Loucy (cell line): Measurements from ENCODE around the gene ZNF93.

Experiments
- EZH2phosphoT487 ChIP-seq: fragments of 200-600 bp; IDR thresholded peaks from 2 replicates; pipeline ENCODE4 v1.6.1; 2018; ENCODE audit warnings: antibody characterized with exemption, mild to moderate bottlenecking, moderate library complexity, borderline replicate concordance
- TF ChIP-seq, protein P1 (sequence below): fragments of 200-600 bp; sonication (generic); conservative IDR thresholded peaks from 2 replicates; pipeline ENCODE4 v1.5.1; 2014; ENCODE audit warnings: mild to moderate bottlenecking, antibody characterized with exemption, low read length

DNA sequence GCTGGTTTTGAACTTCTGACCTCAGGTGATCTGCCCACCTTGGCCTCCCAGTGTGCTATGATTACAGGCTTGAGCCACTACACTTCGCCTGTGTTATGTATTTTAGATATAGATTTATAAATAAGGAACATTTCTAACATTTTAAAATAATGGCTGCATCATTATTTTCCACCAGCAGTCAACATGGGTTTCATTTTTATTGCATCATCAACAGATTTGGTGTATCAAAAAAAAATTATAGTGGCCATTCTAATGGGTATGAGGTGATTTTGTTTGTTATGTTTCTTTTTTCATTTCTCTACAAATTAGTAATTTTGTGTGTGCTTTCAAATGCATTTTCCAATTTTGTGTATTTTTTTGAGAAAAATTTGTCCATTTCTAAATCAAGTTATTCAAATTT lies 16.2 kb upstream of the ZNF93 start:
- TF ChIP-seq, protein P1, sequence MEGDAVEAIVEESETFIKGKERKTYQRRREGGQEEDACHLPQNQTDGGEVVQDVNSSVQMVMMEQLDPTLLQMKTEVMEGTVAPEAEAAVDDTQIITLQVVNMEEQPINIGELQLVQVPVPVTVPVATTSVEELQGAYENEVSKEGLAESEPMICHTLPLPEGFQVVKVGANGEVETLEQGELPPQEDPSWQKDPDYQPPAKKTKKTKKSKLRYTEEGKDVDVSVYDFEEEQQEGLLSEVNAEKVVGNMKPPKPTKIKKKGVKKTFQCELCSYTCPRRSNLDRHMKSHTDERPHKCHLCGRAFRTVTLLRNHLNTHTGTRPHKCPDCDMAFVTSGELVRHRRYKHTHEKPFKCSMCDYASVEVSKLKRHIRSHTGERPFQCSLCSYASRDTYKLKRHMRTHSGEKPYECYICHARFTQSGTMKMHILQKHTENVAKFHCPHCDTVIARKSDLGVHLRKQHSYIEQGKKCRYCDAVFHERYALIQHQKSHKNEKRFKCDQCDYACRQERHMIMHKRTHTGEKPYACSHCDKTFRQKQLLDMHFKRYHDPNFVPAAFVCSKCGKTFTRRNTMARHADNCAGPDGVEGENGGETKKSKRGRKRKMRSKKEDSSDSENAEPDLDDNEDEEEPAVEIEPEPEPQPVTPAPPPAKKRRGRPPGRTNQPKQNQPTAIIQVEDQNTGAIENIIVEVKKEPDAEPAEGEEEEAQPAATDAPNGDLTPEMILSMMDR: no peak
- no peak for TF ChIP-seq EZH2phosphoT487
